Measurements from ENCODE around the gene CBARP. TPM values are rescaled to one million over a fixed set of nuclear protein-coding genes. Genes with fewer than 3 reads are reported as not detected.
A peak's percentile ranks its signal among the peaks of the same experiment; 100 is the strongest.

The CBARP gene
- total and polyA plus RNA-seq, 2 of the 4 experiments (the other 2 are of a cell fraction), result 0.18 to 3.9 TPM

DNA sequence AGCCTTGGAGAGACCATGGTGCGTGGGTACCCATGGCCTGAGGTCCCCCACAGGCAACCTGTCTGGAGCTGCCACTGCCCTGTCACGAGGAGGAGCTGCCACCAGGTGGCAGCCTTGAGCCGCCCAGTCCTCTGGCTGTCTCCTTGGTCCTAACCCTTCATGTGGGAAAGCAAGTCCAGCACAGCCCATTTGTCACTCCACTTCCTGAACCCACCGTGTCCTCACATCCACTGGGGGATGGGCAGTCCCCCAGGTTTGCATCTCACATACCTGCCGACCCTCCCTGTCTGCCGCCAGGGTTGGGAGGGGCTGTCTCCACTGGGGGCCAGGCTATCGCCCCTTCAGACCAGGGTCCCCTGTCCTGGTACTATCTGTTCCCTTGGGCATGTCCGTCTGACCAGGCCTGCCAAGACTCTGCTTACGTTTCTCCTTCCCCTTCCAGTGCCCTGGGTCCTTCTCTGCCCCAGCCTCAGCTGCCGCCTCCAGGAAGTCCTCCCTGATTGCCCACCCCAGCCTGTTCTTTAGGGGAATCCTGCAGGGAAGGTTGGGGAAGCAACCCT, 42.1 kb upstream of the CBARP start (continued):
- TF ChIP-seq CEBPB (IDR thresholded peaks at IDR 0.05; ENCODE audit: low read depth, low read length) (no peak), CHD1 (IDR thresholded peaks at IDR 0.05; ENCODE audit: low read depth, low read length) (no peak)

DNA sequence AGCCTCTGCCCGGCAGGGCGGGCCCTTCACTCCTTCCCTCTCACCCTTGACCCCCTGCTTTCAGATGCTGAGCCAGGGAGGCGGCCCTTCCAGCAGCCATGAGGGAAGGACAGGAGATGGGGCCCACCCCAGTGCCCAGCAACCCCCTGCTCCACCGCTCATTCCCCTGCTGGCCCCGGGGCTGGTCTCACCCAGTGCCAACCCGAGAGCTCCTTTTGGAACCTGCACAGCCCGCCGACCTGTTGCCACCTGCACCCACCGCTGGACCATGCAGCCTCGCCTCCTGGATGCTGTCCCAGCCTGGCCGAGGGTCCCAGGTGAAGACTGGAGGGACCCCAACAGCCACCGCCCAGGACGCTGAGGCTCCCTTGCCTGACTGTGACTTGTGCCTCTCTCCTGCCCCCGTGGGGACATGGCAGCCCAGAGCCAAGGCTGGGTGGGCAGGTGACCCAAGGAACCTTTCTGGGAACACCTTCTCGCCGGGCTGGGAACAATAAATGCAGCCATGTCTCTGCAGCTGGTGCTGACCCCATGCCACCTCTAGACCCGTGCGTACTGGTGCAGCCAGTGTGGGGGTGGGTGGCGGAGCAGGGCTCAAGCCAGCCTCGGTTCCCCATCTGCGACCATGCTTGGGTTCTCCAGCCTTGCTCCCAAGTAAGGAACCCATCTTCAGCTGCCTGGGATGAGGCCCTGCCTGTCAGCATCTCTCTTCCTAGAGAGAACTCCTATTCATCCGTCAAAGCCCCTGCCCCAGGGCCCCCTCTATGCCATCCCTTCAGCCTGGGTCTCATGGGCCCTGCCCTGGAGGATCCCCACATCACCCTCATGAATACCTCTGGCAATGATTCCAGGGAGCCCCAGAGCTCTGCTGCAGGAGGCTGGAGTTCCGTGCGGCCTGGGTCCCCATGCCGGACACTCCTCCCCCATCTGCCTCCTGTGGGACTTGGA, 41.2 kb upstream of the CBARP start:
- H3K4ac ChIP-seq (ENCODE audit: low read depth, low read length), result no peak overlapping the region
- H2BK20ac ChIP-seq (ENCODE audit: low read depth, low read length), result no peak overlapping the region
- H2BK5ac ChIP-seq (ENCODE audit: low read depth, low read length, poor library complexity, severe bottlenecking), result no peak overlapping the region
- H4K5ac ChIP-seq (ENCODE audit: low read depth, low read length), result no peak overlapping the region
- intact Hi-C loops (cut with micrococcal nuclease) (loop anchor here (1.0 to 5.0 kb wide), 4 partner anchors 83 to 128 kb away; partner anchors contain the start of genes DAZAP1 and NDUFS7), dilution Hi-C loops (cut with HindIII; ENCODE audit: low sequenced_read_pairs, unreplicated experiment) (no loop called here), in situ Hi-C loops (cut with MboI; ENCODE audit: low sequenced_read_pairs) (no loop called here)
- no peak overlapping the region for H3K18ac ChIP-seq (ENCODE audit: low read depth, low read length)
- no peak overlapping the region for H3K14ac ChIP-seq (replicated peaks; ENCODE audit: low read depth, low read length)
- peaks cover 30% of the 10 kb centered on the region for H4K20me1 ChIP-seq (ENCODE audit: insufficient read depth, low read length)
- H3K4me2 ChIP-seq (ENCODE audit: low read depth, low read length), result no peak overlapping the region
- peaks cover 12 to 33% of the 10 kb centered on the region in 2 experiments; a peak in 3 of 4 replicates for H3K79me1 ChIP-seq (ENCODE audit: low read depth in 1 of 2, low read length in 2 of 2)
- no peak overlapping the region for H3K27ac ChIP-seq (ENCODE audit: insufficient read depth, low read length)
- TF ChIP-seq POLR2A (IDR thresholded peaks at IDR 0.05; ENCODE audit: low read depth, low read length), result no peak
- TF ChIP-seq FOS (IDR thresholded peaks at IDR 0.05; ENCODE audit: low read depth, low read length), result no peak
- TF ChIP-seq, protein P1, sequence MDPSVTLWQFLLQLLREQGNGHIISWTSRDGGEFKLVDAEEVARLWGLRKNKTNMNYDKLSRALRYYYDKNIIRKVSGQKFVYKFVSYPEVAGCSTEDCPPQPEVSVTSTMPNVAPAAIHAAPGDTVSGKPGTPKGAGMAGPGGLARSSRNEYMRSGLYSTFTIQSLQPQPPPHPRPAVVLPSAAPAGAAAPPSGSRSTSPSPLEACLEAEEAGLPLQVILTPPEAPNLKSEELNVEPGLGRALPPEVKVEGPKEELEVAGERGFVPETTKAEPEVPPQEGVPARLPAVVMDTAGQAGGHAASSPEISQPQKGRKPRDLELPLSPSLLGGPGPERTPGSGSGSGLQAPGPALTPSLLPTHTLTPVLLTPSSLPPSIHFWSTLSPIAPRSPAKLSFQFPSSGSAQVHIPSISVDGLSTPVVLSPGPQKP (IDR thresholded peaks at IDR 0.05; ENCODE audit: borderline replicate concordance, low read depth, low read length), result no peak
- H4K91ac ChIP-seq (ENCODE audit: insufficient read depth, low read depth, low read length), result no peak overlapping the region
- H2AK9ac ChIP-seq (replicated peaks; ENCODE audit: low read depth, low read length, poor library complexity), result peak overlapping the region; percentile 80
- H3K4me1 ChIP-seq (ENCODE audit: control insufficient read depth, insufficient read depth, low read length), result peaks cover 13% of the 10 kb centered on the region
- H3K56ac ChIP-seq (ENCODE audit: extremely low read depth, insufficient read depth, low read length), result no peak overlapping the region
- no peak overlapping the region for H2BK15ac ChIP-seq (ENCODE audit: low read depth, low read length)
- ATAC-seq (ENCODE audit: low read depth) (no peak), DNase-seq (no peak)
- H3K23ac ChIP-seq (ENCODE audit: low read depth, low read length), result no peak overlapping the region
- WGBS, 2 experiments (ENCODE audit: extremely low coverage in 2 of 2, insufficient read length in 1 of 2), result 96% methylated on average over 11 of the region's 25 CpGs; no CpG with 5 or more reads in 1 of the 2 experiments
- H3K9ac ChIP-seq (ENCODE audit: low read depth, low read length), result no peak overlapping the region
- H2AK5ac ChIP-seq (ENCODE audit: low read depth, low read length), result no peak overlapping the region
- no TSS peak for BruUV-seq (replicated peaks)
- POLR2A ChIA-PET (ENCODE audit: unreplicated experiment), result no interaction called here
- no peak overlapping the region for H3K4me3 ChIP-seq (ENCODE audit: insufficient read depth, low read depth, low read length)
- no peaks in the 10 kb centered on the region for H3K9me3 ChIP-seq (ENCODE audit: control insufficient read depth, insufficient read depth, low read length)
- CTCF ChIA-PET, result interaction anchor here (0.6 to 1.7 kb wide), 6 partner anchors 9 to 96 kb away, joined by 3 to 8 read pairs (median 3); partner anchors contain the start of gene CIRBP
- no peak overlapping the region for H4K8ac ChIP-seq (ENCODE audit: low read depth in 2 of 2, low read length in 2 of 2)
- no peak overlapping the region for H2BK120ac ChIP-seq (ENCODE audit: low read depth, low read length)
- H3K27me3 ChIP-seq (ENCODE audit: control insufficient read depth, insufficient read depth, low read length), result peaks cover 6% of the 10 kb centered on the region; the same call in 1 of the 2 replicates
- peaks cover 20% of the 10 kb centered on the region for H3K36me3 ChIP-seq (ENCODE audit: control insufficient read depth, insufficient read depth, low read length)
- no peak overlapping the region for H2AFZ ChIP-seq (replicated peaks; ENCODE audit: low read length, poor library complexity)
- no peaks in the 10 kb centered on the region for H3K9me1 ChIP-seq (ENCODE audit: insufficient read depth, low read length)
